K562 (cell line): Measurements from ENCODE around the gene PRR19. TPM values are rescaled to one million over a fixed set of nuclear protein-coding genes. Genes with fewer than 3 reads are reported as not detected.
A peak's percentile ranks its signal among the peaks of the same experiment; 100 is the strongest.

Experiments used
- BMI1 ChIP-seq: fragments of 150-350 bp; IDR thresholded peaks from 2 replicates; pipeline ENCODE4 v1.6.1; 2014; ENCODE audit warnings: low read length
- CAMTA2 ChIP-seq: fragments of 250-450 bp; sonication (Bioruptor Pico); conservative IDR thresholded peaks from 2 replicates; pipeline ENCODE4 v1.5.1; 2022
- CBFA2T3 ChIP-seq: fragments of 450-650 bp; IDR thresholded peaks from 2 replicates; pipeline ENCODE4 v1.6.1; 2017
- CHAMP1 ChIP-seq: fragments of 450-650 bp; IDR thresholded peaks from 2 replicates; pipeline ENCODE4 v1.6.1; 2016; ENCODE audit warnings: mild to moderate bottlenecking
- DNMT1 ChIP-seq: fragments of 450-650 bp; IDR thresholded peaks from 2 replicates; pipeline ENCODE4 v1.6.1; 2016; ENCODE audit warnings: antibody characterized with exemption, mild to moderate bottlenecking
- HINFP ChIP-seq: fragments of 450-650 bp; conservative IDR thresholded peaks from 2 replicates; pipeline ENCODE4 v1.6.1; 2016; ENCODE audit warnings: missing genetic modification characterization, low read depth, mild to moderate bottlenecking, control low read depth, missing compliant biosample characterization
- HSF4 ChIP-seq: fragments of 250-450 bp; sonication (Bioruptor Pico); IDR thresholded peaks from 2 replicates; pipeline ENCODE4 v2.1.2; 2022; ENCODE audit warnings: mild to moderate bottlenecking, moderate library complexity, borderline replicate concordance
- KLF10 ChIP-seq: fragments of 250-450 bp; sonication (Bioruptor Pico); IDR thresholded peaks from 2 replicates; pipeline ENCODE4 v1.6.1; 2021; ENCODE audit warnings: matching md5 sums
- MITF ChIP-seq: IDR thresholded peaks from 2 replicates; pipeline ENCODE4 v1.6.1; 2014; ENCODE audit warnings: antibody characterized with exemption
- MLLT1 ChIP-seq, 2 experiments: fragments of 450-650 bp; IDR thresholded peaks; 2 replicates each; pipeline ENCODE4 v1.6.1; 2016
- NR3C1 ChIP-seq: sonication (generic); formaldehyde crosslinking; IDR thresholded peaks from 2 replicates; pipeline ENCODE4 v1.8.1; 2022; ENCODE audit warnings: missing genetic modification reagents
- PHB2 ChIP-seq: fragments of 450-650 bp; IDR thresholded peaks from 2 replicates; pipeline ENCODE4 v1.6.1; 2017; ENCODE audit warnings: low read depth
- POLR2B ChIP-seq: fragments of 450-650 bp; IDR thresholded peaks from 2 replicates; pipeline ENCODE4 v1.6.1; 2018; ENCODE audit warnings: low read depth; ENCODE audit not compliant: partially characterized antibody
- RBM34 ChIP-seq: fragments of 200-400 bp; formaldehyde crosslinking; IDR thresholded peaks from 2 replicates; pipeline ENCODE4 v1.6.1; 2018; ENCODE audit warnings: low read length, borderline replicate concordance; ENCODE audit not compliant: insufficient read depth
- RFX5 ChIP-seq: IDR thresholded peaks from 2 replicates; pipeline ENCODE4 v1.6.1; 2011; ENCODE audit warnings: low read depth, mild to moderate bottlenecking, improper control_type of control experiment, low read length
- TBP ChIP-seq: optimal IDR thresholded peaks from 2 replicates; pipeline ENCODE3; 2011; ENCODE audit warnings: low read depth, low read length, improper control_type of control experiment
- TCFL5 ChIP-seq: fragments of 250-450 bp; sonication (Bioruptor Pico); conservative IDR thresholded peaks from 2 replicates; pipeline ENCODE4 v1.6.1; 2021; ENCODE audit warnings: mild to moderate bottlenecking, moderate library complexity, matching md5 sums
- TFAM ChIP-seq: fragments of 250-450 bp; sonication (Bioruptor Pico); conservative IDR thresholded peaks from 2 replicates; pipeline ENCODE4 v1.5.0; 2021; ENCODE audit warnings: mild to moderate bottlenecking, moderate library complexity
- TRIM28 ChIP-seq: fragments of 450-650 bp; IDR thresholded peaks from 2 replicates; pipeline ENCODE4 v1.6.1; 2017
- ZBTB12 ChIP-seq: fragments of 250-450 bp; sonication (Bioruptor Pico); IDR thresholded peaks from 2 replicates; pipeline ENCODE4 v1.4.0; 2020
- ZNF133 ChIP-seq: fragments of 250-450 bp; sonication (Bioruptor Pico); IDR thresholded peaks from 2 replicates; pipeline ENCODE4 v1.4.0; 2020; ENCODE audit warnings: mild to moderate bottlenecking
- ZNF707 ChIP-seq: fragments of 250-450 bp; sonication (Bioruptor Pico); conservative IDR thresholded peaks from 2 replicates; pipeline ENCODE4 v1.8.0; 2022; ENCODE audit warnings: inconsistent platforms, mild to moderate bottlenecking, moderate library complexity
- polyA plus RNA-seq, 8 experiments: library from polyadenylated mRNA; depleted of rRNA in 4 of 8; stranded (reverse) in 5 of 8; unstranded in 3 of 8; fragments of >200 nt; fragmentation: Nextera tagmentation in 2 of 8; fragmentation: Illumina TruSeq in 1 of 8; extraction: Ambion mirVana in 2 of 8; extraction: Trizol in 1 of 8; gene quantifications; 2 replicates each; pipeline versions ENCODE4 v1.2.1 to v1.2.3, GENCODE V29; 2011 to 2014; ENCODE audit warnings: inconsistent platforms in 1 of 8, missing spikeins in 1 of 8
- total RNA-seq, 7 experiments: library from RNA; depleted of rRNA in 6 of 7; stranded (reverse); fragments of >200 nt in 6 of 7; fragmentation: Illumina TruSeq in 2 of 7; extraction: Trizol in 2 of 7; gene quantifications; 2 replicates each; pipeline versions ENCODE4 v1.2.1 to v1.2.3, GENCODE V29; 2011 to 2021; ENCODE audit warnings: low replicate concordance in 1 of 7

The PRR19 gene
- total and polyA plus RNA-seq, 9 of the 15 experiments (the other 6 are each of a cell fraction or from before 2014, with no cell fraction given): 0.10 to 1.6 (median 0.54) TPM

- peak; percentile 61 for TF ChIP-seq TBP
- no peak for TF ChIP-seq KLF10 (CRISPR knock-in tag)
- no peak for TF ChIP-seq POLR2B
- no peak for TF ChIP-seq NR3C1 (CRISPR knock-in tag)
- TF ChIP-seq MLLT1 (IDR thresholded peaks at IDR 0.05): no peak
- TF ChIP-seq ZBTB12 (CRISPR knock-in tag): no peak
- no peak; the same call in 1 of the 2 replicates for TF ChIP-seq MITF
- TF ChIP-seq RFX5: no peak
- TF ChIP-seq DNMT1: no peak
- no peak for TF ChIP-seq ZNF133 (CRISPR knock-in tag)
- TF ChIP-seq CHAMP1: no peak
- TF ChIP-seq HINFP (tag): no peak
- TF ChIP-seq BMI1: no peak
- TF ChIP-seq ZNF707 (CRISPR knock-in tag): no peak
- no peak for TF ChIP-seq CAMTA2 (CRISPR knock-in tag)
- no peak; the same call in 1 of the 2 replicates for TF ChIP-seq CBFA2T3
- TF ChIP-seq TCFL5 (CRISPR knock-in tag): no peak
- no peak for TF ChIP-seq RBM34
- TF ChIP-seq HSF4: no peak
- no peak for TF ChIP-seq TFAM (CRISPR knock-in tag)
- TF ChIP-seq PHB2: no peak
- no peak for TF ChIP-seq TRIM28
These were observed 21.8 kb upstream of the PRR19 start (continued) for GRCh38 chr19:42279902-42280814.
